ENCODE results near the gene CNBD2. TPM values are rescaled to one million over a fixed set of nuclear protein-coding genes. Genes with fewer than 3 reads are reported as not detected.
"Not testable (repeated sequence)": the region's sequence is repeated elsewhere in the genome, so short reads cannot be mapped to it uniquely, and the experiment has no call there.

The CNBD2 gene
- total RNA-seq, 4 donors from 2014 or later, result 4.8 to 6.2 TPM; not detected in 2

DNA sequence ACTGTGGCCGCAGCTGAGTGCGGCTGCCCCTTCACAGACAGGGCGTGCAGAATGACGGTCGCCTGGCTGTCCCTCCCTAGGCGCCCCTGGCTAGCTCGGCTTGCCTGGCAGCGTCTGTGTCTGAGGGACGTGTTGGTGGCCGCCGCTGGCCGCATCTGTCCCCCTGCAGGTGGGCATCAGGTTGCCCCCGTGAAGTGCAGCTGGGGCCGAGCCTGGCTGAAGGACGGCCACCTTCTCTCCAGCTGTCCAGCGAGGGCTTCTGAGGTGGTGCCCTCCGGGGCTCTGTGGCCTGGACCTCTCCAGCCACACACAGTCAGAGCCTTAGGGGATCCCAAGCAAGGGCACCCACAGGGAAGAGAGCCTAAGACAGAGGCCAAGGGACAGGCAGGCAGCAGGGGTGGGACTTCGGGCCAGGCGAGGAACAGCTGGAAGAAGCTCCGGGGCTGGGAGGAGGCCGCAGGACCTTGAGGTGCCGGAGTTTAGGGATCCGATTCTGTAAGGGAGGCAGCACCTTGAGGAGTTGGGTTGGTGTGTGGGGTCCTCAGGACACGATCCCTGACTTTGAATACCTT lies 97.1 kb downstream of the CNBD2 start:
- Histone ChIP-seq H3K27me3 (no peaks in the 10 kb centered on the region), H3K4me3 (peak overlapping the region; percentile 49 to 58), H3K9me3 (no peaks in the 10 kb centered on the region), H3K36me3 (no peaks in the 10 kb centered on the region), H3K4me1 (no peaks in the 10 kb centered on the region), H3K27ac (peak overlapping the region in 1 of 2 donors; percentile 67)
- intact Hi-C loops (cut with DNase I; ENCODE audit: low total_unique reads), result no loop called here
- TF ChIP-seq CTCF (IDR thresholded peaks at IDR 0.05) (no peak), POLR2A (IDR thresholded peaks at IDR 0.05) (no peak)
- no peak for DNase-seq

DNA sequence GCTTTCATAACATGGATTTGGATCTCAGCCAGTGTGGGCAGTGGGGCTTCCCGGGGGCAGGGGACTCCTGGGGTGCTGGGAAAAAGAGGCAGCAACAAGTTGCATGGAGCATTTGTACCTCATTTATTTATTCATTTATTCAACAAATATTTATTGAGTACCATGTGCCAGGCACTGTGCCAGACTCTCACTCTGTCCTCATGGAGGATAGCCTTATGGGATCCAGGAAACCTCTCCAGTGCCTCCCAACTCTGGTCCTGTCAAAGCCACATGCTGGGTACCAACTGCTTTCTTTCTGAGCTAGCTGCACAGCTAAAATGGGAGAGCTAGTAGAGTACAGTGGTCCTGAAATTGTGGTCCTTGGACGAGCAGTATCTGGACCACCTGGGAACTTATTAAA lies 98.4 kb downstream of the CNBD2 start:
- H3K4me1 ChIP-seq, result no peaks in the 10 kb centered on the region
- H3K27ac ChIP-seq, result no peak overlapping the region
- no peaks in the 10 kb centered on the region for H3K9me3 ChIP-seq
- H3K27me3 ChIP-seq, result no peaks in the 10 kb centered on the region
- intact Hi-C loops (cut with DNase I; ENCODE audit: low total_unique reads), result no loop called here
- no peaks in the 10 kb centered on the region for H3K36me3 ChIP-seq
- no peak for DNase-seq
- TF ChIP-seq POLR2A (IDR thresholded peaks at IDR 0.05) (no peak), CTCF (IDR thresholded peaks at IDR 0.05) (no peak)
- H3K4me3 ChIP-seq, result no peak overlapping the region

DNA sequence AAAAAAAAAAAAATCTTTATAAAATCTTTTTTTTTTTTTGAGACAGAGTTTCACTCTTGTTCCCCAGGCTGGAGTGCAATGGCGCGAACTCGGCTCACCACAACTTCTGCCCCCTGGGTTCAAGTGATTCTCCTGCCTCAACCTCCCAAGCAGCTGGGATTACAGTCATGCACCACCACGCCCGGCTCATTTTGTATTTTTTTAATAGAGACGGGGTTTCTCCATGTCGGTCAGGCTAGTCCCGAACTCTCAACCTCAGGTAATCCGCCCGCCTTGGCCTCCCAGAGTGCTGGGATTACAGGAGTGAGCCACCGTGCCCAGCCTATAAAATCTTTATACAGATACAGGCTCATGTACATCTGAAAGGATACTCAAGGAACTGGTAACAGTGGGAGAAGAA lies 100.1 kb downstream of the CNBD2 start:
- H3K27me3 ChIP-seq; intact Hi-C loops (cut with DNase I; ENCODE audit: low total_unique reads); H3K27ac ChIP-seq; DNase-seq; H3K9me3 ChIP-seq; H3K4me3 ChIP-seq; H3K4me1 ChIP-seq; H3K36me3 ChIP-seq: not testable (repeated sequence)

GRCh38 chr20:36070451-36070850 lies 102.1 kb downstream of the CNBD2 start:
- DNase-seq, result no peak
- Histone ChIP-seq H3K9me3 (no peaks in the 10 kb centered on the region), H3K4me3 (no peak overlapping the region), H3K27ac (no peak overlapping the region), H3K27me3 (no peaks in the 10 kb centered on the region), H3K36me3 (no peaks in the 10 kb centered on the region), H3K4me1 (no peaks in the 10 kb centered on the region)
- intact Hi-C loops (cut with DNase I; ENCODE audit: low total_unique reads), result no loop called here
- TF ChIP-seq POLR2A (IDR thresholded peaks at IDR 0.05) (no peak), CTCF (IDR thresholded peaks at IDR 0.05) (no peak)

DNA sequence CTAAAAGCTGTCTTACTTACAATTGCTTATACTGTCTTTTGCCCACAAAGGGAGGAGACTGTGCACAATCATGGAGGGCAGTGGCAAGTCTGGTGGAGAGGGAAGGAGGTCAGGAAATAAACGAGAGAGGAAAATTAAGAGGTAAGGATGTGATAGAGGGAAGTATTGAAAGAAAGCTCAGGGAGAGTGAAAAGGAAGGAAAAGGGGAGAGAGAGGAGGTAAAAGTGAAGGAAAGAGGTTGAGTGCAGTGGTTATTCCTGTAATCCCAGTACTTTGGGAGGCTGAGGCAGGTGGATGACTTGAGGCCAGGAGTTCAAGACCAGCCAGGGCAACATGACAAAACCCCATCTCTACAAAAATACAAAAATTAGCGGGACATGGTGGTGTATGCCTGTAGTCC lies 103.5 kb downstream of the CNBD2 start:
- no peak for DNase-seq
- intact Hi-C loops (cut with DNase I; ENCODE audit: low total_unique reads), result no loop called here
- H3K27ac ChIP-seq, result no peak overlapping the region
- H3K4me3 ChIP-seq, result no peak overlapping the region
- no peaks in the 10 kb centered on the region for H3K4me1 ChIP-seq
- TF ChIP-seq CTCF (IDR thresholded peaks at IDR 0.05) (no peak), POLR2A (IDR thresholded peaks at IDR 0.05) (no peak)
- no peaks in the 10 kb centered on the region for H3K27me3 ChIP-seq
- no peaks in the 10 kb centered on the region for H3K9me3 ChIP-seq
- no peaks in the 10 kb centered on the region for H3K36me3 ChIP-seq

- no peak for DNase-seq
- intact Hi-C loops (cut with DNase I; ENCODE audit: low total_unique reads), result no loop called here
- TF ChIP-seq POLR2A (IDR thresholded peaks at IDR 0.05) (no peak), CTCF (IDR thresholded peaks at IDR 0.05) (no peak)
- no peaks in the 10 kb centered on the region for H3K4me1 ChIP-seq
- H3K4me3 ChIP-seq, result no peak overlapping the region
- no peak overlapping the region for H3K27ac ChIP-seq
- no peaks in the 10 kb centered on the region for H3K9me3 ChIP-seq
- no peaks in the 10 kb centered on the region for H3K27me3 ChIP-seq
- no peaks in the 10 kb centered on the region for H3K36me3 ChIP-seq
Observed at GRCh38 chr20:36074983-36075382, 106.6 kb downstream of the CNBD2 start.

GRCh38 chr20:36077762-36078161 lies 109.4 kb downstream of the CNBD2 start:
- H3K36me3 ChIP-seq; intact Hi-C loops (cut with DNase I; ENCODE audit: low total_unique reads); H3K4me3 ChIP-seq; H3K27me3 ChIP-seq; DNase-seq; H3K27ac ChIP-seq; H3K9me3 ChIP-seq; H3K4me1 ChIP-seq: not testable (repeated sequence)
